Mesenchymal stem cell (in vitro differentiated cells and primary cell): ENCODE results near the gene BRAF.
"Not testable (repeated sequence)": the region's sequence is repeated elsewhere in the genome, so short reads cannot be mapped to it uniquely, and the experiment has no call there.

ENCODE experiments used
- DNase-seq: peaks from one replicate; pipeline ENCODE4 v3.0.0-alpha.2; 2013
- H2AFZ ChIP-seq: one replicate; pipeline ENCODE4 v1.6.1; 2013; ENCODE audit warnings: low read depth, mild to moderate bottlenecking, control low read depth, inconsistent platforms, low read length, moderate library complexity
- H2AK5ac ChIP-seq: 2 replicates; pipeline ENCODE4 v1.6.1; 2013; ENCODE audit warnings: low read length, moderate library complexity, mild to moderate bottlenecking, inconsistent platforms; ENCODE audit not compliant: severe bottlenecking
- H2BK120ac ChIP-seq: one replicate; pipeline ENCODE4 v1.6.1; 2013; ENCODE audit warnings: low read depth, mild to moderate bottlenecking, inconsistent platforms, low read length, moderate library complexity
- H2BK12ac ChIP-seq, 2 experiments: one replicate each; pipeline ENCODE4 v1.6.1; 2013; ENCODE audit warnings: inconsistent platforms in 2 of 2, low read length in 2 of 2, mild to moderate bottlenecking in 2 of 2, moderate library complexity in 2 of 2, control low read depth in 1 of 2
- H2BK15ac ChIP-seq: one replicate; pipeline ENCODE4 v1.6.1; 2013; ENCODE audit warnings: mild to moderate bottlenecking, low read depth, inconsistent platforms; ENCODE audit not compliant: poor library complexity, severe bottlenecking
- H2BK5ac ChIP-seq: 2 replicates; pipeline ENCODE4 v1.6.1; 2013; ENCODE audit warnings: low read depth, mild to moderate bottlenecking, low read length, control low read depth, inconsistent platforms; ENCODE audit not compliant: poor library complexity, severe bottlenecking
- H3K14ac ChIP-seq, 2 experiments: one replicate each; pipeline ENCODE4 v1.6.1; 2013; ENCODE audit warnings: inconsistent platforms in 2 of 2, low read length in 2 of 2, control low read depth in 1 of 2, mild to moderate bottlenecking in 1 of 2, moderate library complexity in 1 of 2
- H3K18ac ChIP-seq, 2 experiments: one replicate each; pipeline ENCODE4 v1.6.1; 2013; ENCODE audit warnings: inconsistent platforms in 2 of 2, low read length in 2 of 2, control low read depth in 1 of 2, low read depth in 1 of 2, mild to moderate bottlenecking in 1 of 2
- H3K23ac ChIP-seq, 2 experiments: one replicate each; pipeline ENCODE4 v1.6.1; 2013; ENCODE audit warnings: inconsistent platforms in 2 of 2, low read length in 2 of 2, mild to moderate bottlenecking in 2 of 2, moderate library complexity in 2 of 2, control low read depth in 1 of 2
- H3K27ac ChIP-seq: 2 replicates; pipeline ENCODE4 v1.5.1; 2013; ENCODE audit warnings: mild to moderate bottlenecking, moderate library complexity, low read length, control low read depth, inconsistent platforms; ENCODE audit not compliant: poor library complexity, severe bottlenecking
- H3K27me3 ChIP-seq, 2 experiments: 2 replicates each; pipeline versions ENCODE4 v1.6.1 to v1.7.0; 2013; ENCODE audit warnings: low read length in 2 of 2, mild to moderate bottlenecking in 2 of 2, moderate library complexity in 2 of 2, control low read depth in 1 of 2, inconsistent platforms in 1 of 2; ENCODE audit not compliant: control insufficient read depth in 1 of 2, insufficient read depth in 1 of 2
- H3K36me3 ChIP-seq, 2 experiments: 2 replicates each; pipeline versions ENCODE4 v1.6.1 to v1.7.0; 2013; ENCODE audit warnings: low read length in 2 of 2, control low read depth in 1 of 2, inconsistent platforms in 1 of 2, low read depth in 1 of 2, mild to moderate bottlenecking in 1 of 2; ENCODE audit not compliant: insufficient read depth in 2 of 2, control insufficient read depth in 1 of 2
- H3K4ac ChIP-seq, 2 experiments: one replicate each; pipeline ENCODE4 v1.6.1; 2013; ENCODE audit warnings: inconsistent platforms in 2 of 2, low read length in 2 of 2, mild to moderate bottlenecking in 2 of 2, moderate library complexity in 2 of 2, control low read depth in 1 of 2, low read depth in 1 of 2
- H3K4me1 ChIP-seq: 2 replicates; pipeline ENCODE4 v1.6.1; 2013; ENCODE audit warnings: low read depth, low read length, control low read depth; ENCODE audit not compliant: control insufficient read depth, insufficient read depth
- H3K4me2 ChIP-seq: 2 replicates; pipeline ENCODE4 v1.6.1; 2013; ENCODE audit warnings: low read length, mild to moderate bottlenecking, inconsistent platforms; ENCODE audit not compliant: poor library complexity, severe bottlenecking
- H3K4me3 ChIP-seq, 2 experiments: 2 replicates each; pipeline versions ENCODE4 v1.5.1 to v1.7.0; 2013; ENCODE audit warnings: low read length in 2 of 2, mild to moderate bottlenecking in 2 of 2, control low read depth in 1 of 2, low read depth in 1 of 2; ENCODE audit not compliant: insufficient read depth in 1 of 2
- H3K79me1 ChIP-seq: replicated peaks from 2 replicates; pipeline ENCODE4 v1.6.1; 2013; ENCODE audit warnings: mild to moderate bottlenecking, control low read depth, low read length, inconsistent platforms; ENCODE audit not compliant: poor library complexity, severe bottlenecking
- H3K9ac ChIP-seq: 2 replicates; pipeline ENCODE4 v1.7.0; 2013; ENCODE audit warnings: mild to moderate bottlenecking, low read length, moderate library complexity
- H3K9me3 ChIP-seq: 2 replicates; pipeline ENCODE4 v1.7.0; 2013; ENCODE audit warnings: mild to moderate bottlenecking, low read length; ENCODE audit not compliant: control insufficient read depth
- H4K8ac ChIP-seq: one replicate; pipeline ENCODE4 v1.6.1; 2013; ENCODE audit warnings: inconsistent platforms, mild to moderate bottlenecking, low read length, moderate library complexity
- H4K91ac ChIP-seq: one replicate; pipeline ENCODE4 v1.6.1; 2013; ENCODE audit warnings: mild to moderate bottlenecking, low read length, inconsistent platforms
- WGBS: methylation state at CpG from one replicate; pipeline ENCODE4 v1.1.7; 2013; ENCODE audit warnings: mixed read lengths; 5-methylcytosine and 5-hydroxymethylcytosine counted together

Gene BRAF

DNA sequence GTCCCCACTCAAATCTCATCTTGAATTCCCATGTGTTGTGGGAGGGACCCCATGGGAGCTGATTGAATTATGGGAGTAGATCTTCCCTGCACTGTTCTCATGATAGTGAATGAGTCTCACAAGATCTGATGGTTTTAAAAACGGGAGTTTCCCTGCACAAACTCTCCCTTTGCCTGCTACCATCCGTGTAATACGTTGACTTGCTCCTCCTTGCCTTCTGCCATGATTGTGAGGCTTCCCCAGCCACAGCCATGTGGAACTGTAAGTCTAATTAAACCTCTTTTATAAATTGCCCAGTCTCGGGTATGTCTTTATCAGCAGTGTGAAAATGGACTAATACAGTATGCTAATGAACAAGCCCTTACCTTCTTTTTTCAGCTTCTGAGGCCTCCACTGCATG lies 3.2 kb upstream of the BRAF start:
- not testable (repeated sequence) for H3K23ac ChIP-seq, H3K4ac ChIP-seq, H3K4me3 ChIP-seq, H2BK5ac ChIP-seq, H2BK12ac ChIP-seq, H3K14ac ChIP-seq, H3K27me3 ChIP-seq, H4K8ac ChIP-seq, DNase-seq, H3K36me3 ChIP-seq, H3K9ac ChIP-seq, H2BK15ac ChIP-seq, H2AFZ ChIP-seq, H2BK120ac ChIP-seq, H3K18ac ChIP-seq, H3K79me1 ChIP-seq, H3K4me1 ChIP-seq, H3K4me2 ChIP-seq, H4K91ac ChIP-seq, H3K9me3 ChIP-seq, H2AK5ac ChIP-seq, H3K27ac ChIP-seq
- 77% methylated on average over 4 of the region's 4 CpGs for WGBS

DNA sequence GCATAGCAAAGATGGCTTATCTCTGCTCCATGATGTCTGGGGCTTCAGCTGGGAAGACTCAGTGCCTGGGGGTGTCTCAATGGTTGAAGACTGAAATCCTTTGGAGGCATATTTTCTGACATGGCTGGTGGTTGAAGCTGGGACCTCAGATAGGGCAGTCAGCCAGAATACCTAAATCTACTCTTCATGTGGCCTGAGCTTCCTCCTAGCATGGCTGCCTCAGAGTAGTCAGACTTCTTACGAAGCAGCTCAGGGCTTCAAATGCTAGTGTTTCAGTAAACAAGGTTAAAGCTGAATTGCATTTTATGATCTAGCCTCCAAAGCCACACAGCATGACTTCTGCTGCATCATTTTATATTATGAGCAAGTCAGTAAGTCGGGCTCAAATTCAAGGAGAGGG lies 2.6 kb upstream of the BRAF start:
- H3K9ac ChIP-seq = no peak overlapping the region

GRCh38 chr7:140926021-140926817 lies 1.5 kb upstream of the BRAF start:
- Histone ChIP-seq H2AFZ (no peak overlapping the region), H3K4me3 (no peak overlapping the region)

More for the DNA sequence above, 2.6 kb upstream of the BRAF start:
- no peak overlapping the region for H3K27ac ChIP-seq
- no peak overlapping the region for H2AFZ ChIP-seq
- no peak overlapping the region for H2BK120ac ChIP-seq
- H2BK5ac ChIP-seq = no peak overlapping the region
- no peak overlapping the region for H2AK5ac ChIP-seq
- no peak for DNase-seq
- H2BK12ac ChIP-seq = no peak overlapping the region
- 77% methylated on average over 2 of the region's 2 CpGs for WGBS
- H3K4ac ChIP-seq = no peak overlapping the region
- H3K4me3 ChIP-seq = no peak overlapping the region
- H3K4me1 ChIP-seq = no peaks in the 10 kb centered on the region
- H3K23ac ChIP-seq = no peak overlapping the region
- H4K91ac ChIP-seq = no peak overlapping the region
- peaks cover 1% of the 10 kb centered on the region for H3K79me1 ChIP-seq
- H2BK15ac ChIP-seq = no peak overlapping the region
- H3K14ac ChIP-seq = no peak overlapping the region
- peaks cover 0 to 4% of the 10 kb centered on the region in 2 experiments for H3K27me3 ChIP-seq
- no peak overlapping the region for H3K18ac ChIP-seq
- H3K4me2 ChIP-seq = no peak overlapping the region
- H4K8ac ChIP-seq = no peak overlapping the region
- no peaks in the 10 kb centered on the region for H3K36me3 ChIP-seq
- no peaks in the 10 kb centered on the region for H3K9me3 ChIP-seq

GRCh38 chr7:140924019-140924820 lies 509 bp downstream of the BRAF start:
- Histone ChIP-seq H3K18ac (peak overlapping the region; percentile 90 to 98), H3K9me3 (no peaks in the 10 kb centered on the region), H3K4me1 (no peaks in the 10 kb centered on the region), H2AK5ac (peak overlapping the region; percentile 66), H3K4me3 (peak overlapping the region; percentile 85 to 94), H2AFZ (peak overlapping the region; percentile 98), H3K4ac (peak overlapping the region; percentile 97), H2BK15ac (no peak overlapping the region), H3K27me3 (peaks cover 0 to 4% of the 10 kb centered on the region in 2 experiments), H3K36me3 (no peaks in the 10 kb centered on the region), H4K8ac (peak overlapping the region; percentile 94), H4K91ac (peak overlapping the region; percentile 80), H3K14ac (peak overlapping the region; percentile 62 to 75), H3K9ac (peak overlapping the region; percentile 97), H2BK12ac (peak overlapping the region in 1 of 2 experiments; percentile 63), H3K27ac (peak overlapping the region; percentile 51), H2BK5ac (peak overlapping the region; percentile 86), H3K4me2 (peak overlapping the region; percentile 94), H3K23ac (peak overlapping the region; percentile 96 to 98), H2BK120ac (peak overlapping the region; percentile 99), H3K79me1 (peaks cover 1% of the 10 kb centered on the region)
- peak; percentile 92 for DNase-seq
- WGBS = 2% methylated on average over 30 of the region's 69 CpGs

More at GRCh38 chr7:140926021-140926817, 1.5 kb upstream of the BRAF start:
- H2BK12ac ChIP-seq = no peak overlapping the region
- H2BK120ac ChIP-seq = no peak overlapping the region
- WGBS = 100% methylated on average over 5 of the region's 7 CpGs
- DNase-seq = no peak
- H3K4me2 ChIP-seq = no peak overlapping the region
- no peak overlapping the region for H2BK5ac ChIP-seq
- no peak overlapping the region for H2AK5ac ChIP-seq
- H3K23ac ChIP-seq = no peak overlapping the region
- H3K18ac ChIP-seq = no peak overlapping the region
- no peaks in the 10 kb centered on the region for H3K9me3 ChIP-seq
- H2BK15ac ChIP-seq = no peak overlapping the region
- no peak overlapping the region for H3K14ac ChIP-seq
- no peaks in the 10 kb centered on the region for H3K36me3 ChIP-seq
- H3K79me1 ChIP-seq = peaks cover 1% of the 10 kb centered on the region
- H3K9ac ChIP-seq = peak overlapping the region; percentile 90
- H3K27ac ChIP-seq = no peak overlapping the region
- H4K8ac ChIP-seq = no peak overlapping the region
- H4K91ac ChIP-seq = no peak overlapping the region
- H3K4me1 ChIP-seq = no peaks in the 10 kb centered on the region
- H3K27me3 ChIP-seq = peaks cover 0 to 4% of the 10 kb centered on the region in 2 experiments
- no peak overlapping the region for H3K4ac ChIP-seq
